ENCODE measurements around the gene ADAM19. TPM values are rescaled to one million over a fixed set of nuclear protein-coding genes. Genes with fewer than 3 reads are reported as not detected.

ADAM19 gene
- total RNA-seq, 1 donor from 2014 or later = 11.5 TPM

GRCh38 chr5:157514974-157515373 lies 60.6 kb downstream of the ADAM19 start:
- Mint-ChIP-seq H3K4me3 (no peak overlapping the region), H3K27me3 (ENCODE audit: insufficient read depth, low read depth) (no peaks in the 10 kb centered on the region), H3K4me1 (peaks cover 12% of the 10 kb centered on the region), H3K36me3 (peaks cover 25% of the 10 kb centered on the region), H3K27ac (no peak overlapping the region), H3K9me3 (no peaks in the 10 kb centered on the region)
- H3K27ac ChIP-seq = no peak overlapping the region
- no peaks in the 10 kb centered on the region for H3K79me2 ChIP-seq (ENCODE audit: low read depth)
- H3K9ac ChIP-seq = no peak overlapping the region
- no peak overlapping the region for H3K4me2 ChIP-seq
- no peak for TF ChIP-seq EZH2 (IDR thresholded peaks at IDR 0.05)
- TF ChIP-seq CTCF (IDR thresholded peaks at IDR 0.05) = no peak
- no peak for TF ChIP-seq EZH2phosphoT487 (IDR thresholded peaks at IDR 0.05)
- no peaks in the 10 kb centered on the region for H4K20me1 ChIP-seq (ENCODE audit: low read depth)
- no peaks in the 10 kb centered on the region for H3K36me3 ChIP-seq
- H3K9me3 ChIP-seq (ENCODE audit: low read depth) = no peaks in the 10 kb centered on the region
- H2AFZ ChIP-seq (replicated peaks) = no peak overlapping the region
- H3F3A ChIP-seq (ENCODE audit: low read depth) = no peaks in the 10 kb centered on the region
- no peaks in the 10 kb centered on the region for H3K27me3 ChIP-seq
- H3K4me3 ChIP-seq = no peak overlapping the region
- no peak for DNase-seq (ENCODE audit: low spot score)
- H3K4me1 ChIP-seq = no peaks in the 10 kb centered on the region

- Histone ChIP-seq H3K4me2 (no peak overlapping the region), H3K4me3 (no peak overlapping the region), H4K20me1 (ENCODE audit: low read depth) (no peaks in the 10 kb centered on the region), H3K9me3 (ENCODE audit: low read depth) (no peaks in the 10 kb centered on the region), H3K79me2 (ENCODE audit: low read depth) (no peaks in the 10 kb centered on the region), H3K36me3 (no peaks in the 10 kb centered on the region), H3K4me1 (no peaks in the 10 kb centered on the region), H3K27ac (no peak overlapping the region), H3F3A (ENCODE audit: low read depth) (no peaks in the 10 kb centered on the region), H3K27me3 (no peaks in the 10 kb centered on the region), H2AFZ (replicated peaks) (no peak overlapping the region), H3K9ac (no peak overlapping the region)
- TF ChIP-seq EZH2 (IDR thresholded peaks at IDR 0.05) (no peak), CTCF (IDR thresholded peaks at IDR 0.05) (no peak), EZH2phosphoT487 (IDR thresholded peaks at IDR 0.05) (no peak)
- Mint-ChIP-seq H3K9me3 (no peaks in the 10 kb centered on the region), H3K4me1 (peaks cover 12% of the 10 kb centered on the region), H3K36me3 (peaks cover 36% of the 10 kb centered on the region), H3K27me3 (ENCODE audit: insufficient read depth, low read depth) (no peaks in the 10 kb centered on the region), H3K27ac (no peak overlapping the region), H3K4me3 (no peak overlapping the region)
- no peak for DNase-seq (ENCODE audit: low spot score)
Observed at GRCh38 chr5:157513182-157513581, 62.4 kb downstream of the ADAM19 start.

GRCh38 chr5:157511651-157512644 lies 63.6 kb downstream of the ADAM19 start:
- H4K20me1 ChIP-seq (ENCODE audit: low read depth) = no peaks in the 10 kb centered on the region
- no peaks in the 10 kb centered on the region for H3K9me3 ChIP-seq (ENCODE audit: low read depth)
- Mint-ChIP-seq H3K4me1 (peaks cover 11% of the 10 kb centered on the region), H3K4me3 (no peak overlapping the region), H3K36me3 (peaks cover 33% of the 10 kb centered on the region), H3K9me3 (no peaks in the 10 kb centered on the region), H3K27ac (no peak overlapping the region), H3K27me3 (ENCODE audit: insufficient read depth, low read depth) (no peaks in the 10 kb centered on the region)
- H2AFZ ChIP-seq (replicated peaks) = no peak overlapping the region
- no peaks in the 10 kb centered on the region for H3K79me2 ChIP-seq (ENCODE audit: low read depth)
- no peak overlapping the region for H3K4me2 ChIP-seq
- H3K27ac ChIP-seq = no peak overlapping the region
- no peaks in the 10 kb centered on the region for H3K4me1 ChIP-seq
- no peaks in the 10 kb centered on the region for H3K27me3 ChIP-seq
- no peaks in the 10 kb centered on the region for H3F3A ChIP-seq (ENCODE audit: low read depth)
- no peak overlapping the region for H3K4me3 ChIP-seq
- H3K36me3 ChIP-seq = no peaks in the 10 kb centered on the region
- peak; percentile 13 for DNase-seq (ENCODE audit: low spot score)
- no peak overlapping the region for H3K9ac ChIP-seq
- TF ChIP-seq CTCF (IDR thresholded peaks at IDR 0.05) (no peak), EZH2 (IDR thresholded peaks at IDR 0.05) (no peak), EZH2phosphoT487 (IDR thresholded peaks at IDR 0.05) (no peak)
